Duodenal mucosa (tissue), 2 donors: ENCODE results near the gene TMCC3.

Experiments
- H3K27ac ChIP-seq: one replicate; pipeline ENCODE4 v1.7.0; 2013; ENCODE audit warnings: low read depth, low read length
- H3K27me3 ChIP-seq, 2 donors: one replicate each; pipeline ENCODE4 v1.7.0; 2013; ENCODE audit warnings: low read length in 2 of 2, control low read depth in 1 of 2; ENCODE audit not compliant: insufficient read depth in 2 of 2, control insufficient read depth in 1 of 2
- H3K36me3 ChIP-seq, 2 donors: one replicate each; pipeline ENCODE4 v1.7.0; 2013; ENCODE audit warnings: low read length in 2 of 2, control low read depth in 1 of 2; ENCODE audit not compliant: insufficient read depth in 2 of 2, control insufficient read depth in 1 of 2
- H3K4me1 ChIP-seq, 2 donors: one replicate each; pipeline ENCODE4 v1.7.0; 2013; ENCODE audit warnings: low read length in 2 of 2, control low read depth in 1 of 2; ENCODE audit not compliant: insufficient read depth in 2 of 2, control insufficient read depth in 1 of 2
- H3K4me3 ChIP-seq, 2 donors: one replicate each; pipeline ENCODE4 v1.7.0; 2013; ENCODE audit warnings: low read length in 2 of 2, low read depth in 1 of 2
- H3K9ac ChIP-seq, 2 donors: one replicate each; pipeline ENCODE4 v1.7.0; 2013; ENCODE audit warnings: low read length in 2 of 2, low read depth in 1 of 2
- H3K9me3 ChIP-seq, 2 donors: one replicate each; pipeline ENCODE4 v1.7.0; 2013; ENCODE audit warnings: low read length in 2 of 2, control low read depth in 1 of 2; ENCODE audit not compliant: control insufficient read depth in 1 of 2

Gene TMCC3

DNA sequence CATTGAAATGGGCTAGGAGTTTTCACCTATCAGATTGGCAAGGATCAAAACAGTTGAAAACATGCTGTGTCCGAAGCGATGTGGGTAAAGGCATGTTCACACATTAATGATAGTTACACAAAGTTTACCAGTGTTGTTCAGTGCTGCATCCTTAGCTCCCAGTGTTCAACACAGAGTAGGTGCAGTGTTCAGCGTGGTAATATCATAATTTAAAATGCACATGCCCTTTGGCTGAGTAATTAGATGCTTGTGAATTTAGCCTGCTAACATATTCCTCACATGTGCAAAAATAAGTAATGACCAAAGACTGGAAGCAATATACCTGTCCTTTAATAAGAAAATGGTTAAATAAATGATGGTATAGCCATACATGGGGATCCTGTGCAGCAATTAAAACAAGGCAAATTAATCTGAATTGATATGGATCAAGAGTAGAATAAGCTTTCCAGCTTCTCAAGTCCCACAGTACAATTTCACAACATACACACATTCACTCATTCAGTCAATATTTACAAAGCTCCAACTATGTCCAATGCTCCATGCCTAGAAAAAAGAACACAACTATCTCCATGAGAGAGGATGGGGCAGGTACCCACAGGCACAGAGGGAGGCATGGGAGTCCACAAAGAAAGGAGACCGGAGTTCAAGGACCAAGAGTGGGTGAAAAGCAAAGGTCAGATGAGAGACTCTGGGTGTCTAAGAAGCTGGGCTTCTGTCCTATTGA lies 12.8 kb downstream of the TMCC3 start:
- Histone ChIP-seq H3K27me3 (no peaks in the 10 kb centered on the region), H3K4me1 (no peaks in the 10 kb centered on the region), H3K9me3 (no peaks in the 10 kb centered on the region), H3K36me3 (no peaks in the 10 kb centered on the region), H3K4me3 (no peak overlapping the region), H3K27ac (no peak overlapping the region), H3K9ac (no peak overlapping the region)

DNA sequence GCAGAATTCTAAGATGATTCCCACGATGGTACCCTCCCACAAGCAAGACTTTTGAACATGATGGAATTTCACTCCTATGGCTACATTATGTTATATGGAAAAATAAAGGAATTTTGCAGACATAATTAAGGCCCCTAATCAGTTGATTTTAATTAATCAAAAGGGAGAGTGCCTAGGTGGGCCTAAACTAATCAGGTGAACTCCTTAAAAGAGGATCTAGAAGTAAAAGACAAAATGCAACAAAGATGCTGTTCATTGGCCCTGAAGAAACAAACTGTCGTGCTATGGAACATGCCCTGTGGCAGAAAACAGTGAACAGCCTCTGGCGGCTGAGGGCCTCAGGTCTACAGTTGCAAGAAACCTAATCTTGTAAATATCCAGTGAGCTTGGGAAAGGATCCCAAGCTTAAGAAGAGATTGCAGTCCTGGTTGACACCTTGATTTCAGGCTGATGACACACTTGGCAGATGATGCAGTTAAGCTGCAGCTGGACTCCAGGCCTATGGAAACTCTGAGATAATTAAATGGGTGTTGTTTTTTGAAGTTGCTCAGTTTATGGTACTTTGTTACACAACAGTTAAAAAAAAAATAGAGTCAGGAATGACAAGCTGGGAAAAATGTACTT lies 13.8 kb downstream of the TMCC3 start:
- Histone ChIP-seq H3K9me3 (no peaks in the 10 kb centered on the region), H3K36me3 (no peaks in the 10 kb centered on the region), H3K4me3 (no peak overlapping the region), H3K27me3 (no peaks in the 10 kb centered on the region), H3K9ac (no peak overlapping the region), H3K27ac (no peak overlapping the region), H3K4me1 (no peaks in the 10 kb centered on the region)

DNA sequence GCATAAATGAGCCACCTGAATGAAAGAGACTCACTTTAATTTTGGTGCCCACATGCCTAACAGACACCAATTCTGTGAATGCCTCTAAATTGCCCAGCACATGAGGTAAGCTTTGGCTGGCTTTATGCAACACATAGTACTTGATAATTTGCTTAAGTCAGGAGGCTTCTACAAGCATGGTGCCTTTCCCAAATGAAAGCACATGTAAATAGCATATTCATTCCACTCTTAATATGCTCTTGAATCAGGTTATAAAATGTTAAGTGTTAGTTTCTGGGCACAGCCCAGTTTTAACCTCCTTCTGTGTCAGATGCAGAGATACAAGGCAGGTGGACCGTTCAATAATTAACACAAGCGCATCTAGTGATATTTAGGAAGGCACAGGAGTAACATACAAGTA lies 15.6 kb downstream of the TMCC3 start:
- Histone ChIP-seq H3K4me1 (no peaks in the 10 kb centered on the region), H3K4me3 (no peak overlapping the region), H3K27me3 (no peaks in the 10 kb centered on the region), H3K9me3 (no peaks in the 10 kb centered on the region), H3K9ac (no peak overlapping the region), H3K36me3 (no peaks in the 10 kb centered on the region), H3K27ac (no peak overlapping the region)

DNA sequence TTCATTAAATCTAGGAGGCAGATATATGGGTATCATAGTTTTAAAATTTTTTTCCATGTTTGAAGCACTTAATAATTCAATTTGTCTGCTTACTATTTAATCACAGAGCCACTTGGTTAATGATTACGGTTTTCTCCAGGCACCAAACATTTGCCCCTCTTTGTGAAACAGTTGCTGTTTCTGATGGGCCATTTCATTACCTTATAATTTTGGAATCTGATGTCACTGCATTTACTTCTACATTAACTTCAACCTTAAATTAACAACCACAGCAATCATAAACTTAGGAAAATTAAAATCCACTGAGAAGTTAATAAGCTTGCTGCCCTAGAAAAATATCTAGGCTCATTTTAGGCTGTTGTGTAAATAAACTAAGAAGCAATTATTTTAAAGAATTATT lies 17.0 kb downstream of the TMCC3 start:
- no peak overlapping the region for H3K27ac ChIP-seq

DNA sequence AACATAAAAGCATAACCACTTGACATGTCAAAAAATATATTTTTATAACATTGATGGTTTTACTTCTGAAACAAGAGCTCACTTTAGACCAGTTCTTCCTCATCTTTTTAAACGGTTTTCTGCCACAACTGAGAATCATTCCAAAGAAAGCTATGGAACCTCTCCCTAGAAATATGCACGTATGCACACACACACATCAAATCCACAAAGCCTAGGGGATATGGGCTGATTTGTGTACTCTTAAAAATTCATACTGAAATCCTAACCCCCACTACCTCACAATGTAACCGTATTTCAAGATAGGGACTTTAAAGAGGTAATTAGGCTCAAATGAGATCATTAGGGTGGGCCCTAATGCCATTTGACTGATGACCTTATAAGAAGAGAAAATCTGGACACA lies 19.3 kb downstream of the TMCC3 start:
- no peak overlapping the region for H3K4me3 ChIP-seq
- H3K27ac ChIP-seq: no peak overlapping the region
- H3K27me3 ChIP-seq: no peaks in the 10 kb centered on the region
- H3K4me1 ChIP-seq: no peaks in the 10 kb centered on the region
- no peak overlapping the region for H3K9ac ChIP-seq
- no peaks in the 10 kb centered on the region for H3K9me3 ChIP-seq
- no peaks in the 10 kb centered on the region for H3K36me3 ChIP-seq

More for the DNA sequence above, 17.0 kb downstream of the TMCC3 start:
- no peaks in the 10 kb centered on the region for H3K4me1 ChIP-seq
- H3K9me3 ChIP-seq: no peaks in the 10 kb centered on the region
- no peak overlapping the region for H3K9ac ChIP-seq
- H3K27me3 ChIP-seq: no peaks in the 10 kb centered on the region
- no peak overlapping the region for H3K4me3 ChIP-seq
- H3K36me3 ChIP-seq: no peaks in the 10 kb centered on the region

DNA sequence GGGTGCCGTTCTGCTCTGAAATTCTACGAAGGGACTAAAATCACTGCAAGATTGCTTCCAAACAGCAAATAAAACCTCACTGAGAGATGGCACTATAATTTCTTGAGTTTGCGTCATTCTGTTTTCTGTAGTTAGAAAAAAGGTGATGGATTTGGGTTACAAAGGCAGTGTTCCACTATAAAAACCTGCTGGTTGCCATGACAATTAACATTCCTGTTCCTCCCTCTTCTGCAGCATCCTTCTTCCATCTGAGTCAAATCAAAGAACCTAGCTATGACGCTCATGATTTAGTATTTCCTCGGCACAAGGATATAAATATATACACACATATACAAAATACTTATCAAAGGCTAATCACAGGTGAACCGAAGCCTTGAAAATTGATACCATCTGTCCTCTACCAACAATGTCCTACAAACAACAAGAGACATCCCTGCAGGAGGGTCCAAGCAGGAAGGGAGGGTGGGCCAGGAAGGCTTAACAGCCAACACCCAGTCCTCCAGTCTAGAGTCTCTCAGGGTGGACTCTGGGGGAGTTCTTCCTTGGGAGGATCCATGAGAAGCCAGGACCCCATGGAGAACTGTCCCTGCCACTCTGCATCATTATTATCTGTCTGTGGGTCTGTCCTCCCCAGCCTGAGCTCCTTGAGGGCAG lies 21.4 kb downstream of the TMCC3 start:
- H3K4me3 ChIP-seq: no peak overlapping the region
- no peak overlapping the region for H3K9ac ChIP-seq
- H3K27ac ChIP-seq: no peak overlapping the region
- H3K27me3 ChIP-seq: no peaks in the 10 kb centered on the region
- H3K4me1 ChIP-seq: no peaks in the 10 kb centered on the region
- H3K36me3 ChIP-seq: no peaks in the 10 kb centered on the region
- no peaks in the 10 kb centered on the region for H3K9me3 ChIP-seq

DNA sequence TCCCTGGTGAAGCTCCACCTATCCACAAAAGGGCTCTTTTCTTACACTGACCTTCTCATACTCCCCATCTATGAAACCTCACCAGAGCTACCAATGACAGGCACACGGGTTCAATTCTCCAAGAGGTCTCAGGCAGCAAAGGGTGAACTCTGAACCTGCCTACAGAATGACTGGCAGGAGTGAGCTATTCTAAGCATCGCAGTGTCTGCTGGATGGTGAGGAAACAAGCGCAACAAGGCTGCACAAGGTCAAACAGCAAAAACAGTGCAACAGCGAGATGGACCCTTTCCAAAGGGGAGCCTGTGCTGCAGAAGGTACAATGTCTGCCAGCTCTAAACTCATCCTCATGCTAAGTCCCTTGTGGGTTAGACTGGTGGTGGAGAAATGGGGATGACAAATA lies 22.0 kb downstream of the TMCC3 start:
- H3K9me3 ChIP-seq: no peaks in the 10 kb centered on the region
- no peak overlapping the region for H3K27ac ChIP-seq
- no peaks in the 10 kb centered on the region for H3K27me3 ChIP-seq
- H3K4me3 ChIP-seq: no peak overlapping the region
- no peak overlapping the region for H3K9ac ChIP-seq
- H3K36me3 ChIP-seq: no peaks in the 10 kb centered on the region
- H3K4me1 ChIP-seq: no peaks in the 10 kb centered on the region

DNA sequence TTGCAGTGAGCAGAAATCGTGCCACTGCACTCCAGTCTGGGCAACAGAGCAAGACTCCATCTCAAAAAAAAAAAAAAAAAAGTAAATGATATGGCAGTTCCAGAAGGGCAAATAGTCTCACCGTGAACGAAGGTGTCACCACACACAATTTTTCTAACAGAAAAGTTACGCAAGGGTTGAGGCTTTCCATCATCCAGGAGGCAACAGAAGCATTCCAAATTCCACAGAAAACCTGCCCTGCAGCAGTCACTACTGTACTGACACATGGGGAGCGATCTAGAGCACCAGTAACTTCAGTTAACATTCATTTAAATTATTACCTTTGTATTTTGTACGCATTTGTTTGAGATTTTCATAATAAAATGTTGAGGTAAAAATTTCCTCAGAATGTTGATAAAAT lies 24.8 kb downstream of the TMCC3 start:
- H3K9me3 ChIP-seq: no peaks in the 10 kb centered on the region
- no peak overlapping the region for H3K4me3 ChIP-seq
- peaks cover 16 to 21% of the 10 kb centered on the region in 2 donors for H3K4me1 ChIP-seq
- H3K9ac ChIP-seq: no peak overlapping the region
- H3K27me3 ChIP-seq: no peaks in the 10 kb centered on the region
- H3K27ac ChIP-seq: no peak overlapping the region
- no peaks in the 10 kb centered on the region for H3K36me3 ChIP-seq

DNA sequence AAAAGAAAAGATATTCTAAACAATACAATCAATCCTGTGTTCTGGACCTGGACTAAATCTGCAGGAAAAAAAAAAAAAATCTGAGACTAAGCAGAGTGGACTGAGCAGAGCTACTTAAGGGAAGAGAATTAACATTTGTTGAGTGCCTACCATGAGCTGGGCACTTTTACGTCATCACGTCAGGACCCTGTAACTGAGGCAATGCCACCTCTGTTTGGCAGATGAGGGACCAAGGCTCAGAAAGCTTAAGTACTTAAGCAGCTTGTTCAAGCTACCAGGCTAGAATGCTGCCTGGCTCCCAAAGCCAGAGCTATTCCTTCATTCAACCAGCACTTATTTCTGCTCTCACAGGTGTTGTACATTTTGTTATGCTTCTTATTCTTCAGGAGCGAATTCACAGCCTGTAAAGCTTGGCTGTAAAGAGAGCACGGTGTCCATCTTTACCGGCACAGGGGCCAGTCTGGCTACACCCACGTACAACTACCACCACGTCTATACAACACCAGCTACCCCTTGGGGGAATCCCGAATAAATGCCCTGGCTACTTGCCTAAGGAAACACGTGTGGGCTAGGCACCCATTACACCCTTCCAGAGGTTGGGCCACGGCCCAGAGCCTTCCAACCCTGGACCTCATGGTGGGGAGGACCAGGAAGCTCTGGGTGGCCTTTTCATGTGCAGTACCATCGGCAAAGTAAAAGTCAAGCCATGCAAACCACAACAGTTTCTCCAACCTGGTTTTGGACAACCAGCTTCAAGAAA lies 27.0 kb downstream of the TMCC3 start:
- peaks cover 16 to 22% of the 10 kb centered on the region in 2 donors for H3K4me1 ChIP-seq
- H3K36me3 ChIP-seq: no peaks in the 10 kb centered on the region
- H3K9ac ChIP-seq: no peak overlapping the region
- no peaks in the 10 kb centered on the region for H3K27me3 ChIP-seq
- no peak overlapping the region for H3K4me3 ChIP-seq
- H3K9me3 ChIP-seq: no peaks in the 10 kb centered on the region
- H3K27ac ChIP-seq: no peak overlapping the region

DNA sequence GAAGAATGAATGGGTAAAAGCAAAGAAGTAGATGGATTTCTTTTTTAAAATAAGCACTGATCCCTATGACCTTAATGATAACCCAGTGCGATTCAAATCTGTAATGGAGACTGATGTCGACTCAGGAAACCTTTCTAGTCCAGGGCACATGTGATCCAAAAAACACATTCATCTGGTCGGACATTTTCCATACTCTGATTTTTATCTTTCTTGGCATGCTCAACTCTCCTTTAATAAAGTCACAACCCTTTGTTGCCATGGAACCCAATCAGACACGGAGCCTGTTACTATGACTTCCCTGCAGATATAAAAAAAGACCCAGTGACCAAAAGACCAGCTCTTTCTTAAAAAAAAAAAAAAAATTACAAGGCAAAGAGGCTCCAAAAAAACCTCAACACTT lies 27.9 kb downstream of the TMCC3 start:
- H3K9ac ChIP-seq: no peak overlapping the region
- no peaks in the 10 kb centered on the region for H3K9me3 ChIP-seq
- H3K27ac ChIP-seq: no peak overlapping the region
- peaks cover 16 to 22% of the 10 kb centered on the region in 2 donors for H3K4me1 ChIP-seq
- H3K27me3 ChIP-seq: no peaks in the 10 kb centered on the region
- no peaks in the 10 kb centered on the region for H3K36me3 ChIP-seq
- H3K4me3 ChIP-seq: no peak overlapping the region
